EL (cell line): ENCODE results near the gene PTPN13.

Source experiments
- DNase-seq: peaks from one replicate; pipeline ENCODE4 v3.0.0-alpha.2; 2016

Gene PTPN13

GRCh38 chr4:86819561-86819960 lies 225.4 kb downstream of the PTPN13 start:
- DNase-seq: no peak

GRCh38 chr4:86821151-86821550 lies 227.0 kb downstream of the PTPN13 start:
- no peak for DNase-seq

- peak; percentile 42 for DNase-seq
Observed at GRCh38 chr4:86822136-86822535, 228.0 kb downstream of the PTPN13 start.

GRCh38 chr4:86825511-86825910 lies 231.4 kb downstream of the PTPN13 start:
- DNase-seq: peak; percentile 79

GRCh38 chr4:86831262-86832130 lies 237.4 kb downstream of the PTPN13 start:
- DNase-seq: peak; percentile 90

GRCh38 chr4:86833615-86834014 lies 239.5 kb downstream of the PTPN13 start:
- DNase-seq: no peak

- peak; percentile 80 for DNase-seq
Observed at GRCh38 chr4:86834901-86835300, 240.8 kb downstream of the PTPN13 start.

- DNase-seq: no peak
Observed at GRCh38 chr4:86835677-86836076, 241.6 kb downstream of the PTPN13 start.

GRCh38 chr4:86837691-86838503 lies 243.8 kb downstream of the PTPN13 start:
- DNase-seq: no peak

- peak; percentile 25 for DNase-seq
Observed at GRCh38 chr4:86840858-86841257, 246.7 kb downstream of the PTPN13 start.

- peak; percentile 28 for DNase-seq
Observed at GRCh38 chr4:86841309-86841708, 247.2 kb downstream of the PTPN13 start.

GRCh38 chr4:86845593-86845992 lies 251.5 kb downstream of the PTPN13 start:
- no peak for DNase-seq

- no peak for DNase-seq
Observed at GRCh38 chr4:86846921-86847320, 252.8 kb downstream of the PTPN13 start.

GRCh38 chr4:86847571-86847970 lies 253.5 kb downstream of the PTPN13 start:
- DNase-seq: no peak

GRCh38 chr4:86848136-86848535 lies 254.0 kb downstream of the PTPN13 start:
- DNase-seq: peak; percentile 47

- no peak for DNase-seq
Observed at GRCh38 chr4:86848732-86849619, 254.9 kb downstream of the PTPN13 start, which contains the start of gene SLC10A6. SLC10A6 (minus strand) TSS chr4:86849384; CDS start chr4:86849115, 269 bp downstream.

GRCh38 chr4:86853209-86853608 lies 259.1 kb downstream of the PTPN13 start:
- DNase-seq: no peak

GRCh38 chr4:86855572-86855971 lies 261.5 kb downstream of the PTPN13 start:
- peak; percentile 76 for DNase-seq

- peak; percentile 31 for DNase-seq
Observed at GRCh38 chr4:86856896-86857295, 262.8 kb downstream of the PTPN13 start.

- peak; percentile 23 for DNase-seq
Observed at GRCh38 chr4:86857341-86858052, 263.4 kb downstream of the PTPN13 start.
